Suprapubic skin (tissue), 4 donors: ENCODE measurements around the gene SOCS3. TPM values are rescaled to one million over a fixed set of nuclear protein-coding genes. Genes with fewer than 3 reads are reported as not detected.
A peak's percentile ranks its signal among the peaks of the same experiment; 100 is the strongest.

Source experiments
- DNase-seq, 2 donors: peaks; one replicate each; pipeline ENCODE4 v3.0.0-alpha.2; 2019; ENCODE audit warnings: low spot score in 2 of 2
- H3K27ac ChIP-seq: fragments of 200-600 bp; sonication (generic); one replicate; pipeline ENCODE4 v1.5.1; 2019
- H3K27me3 ChIP-seq: fragments of 200-600 bp; sonication (generic); one replicate; pipeline ENCODE4 v1.5.1; 2019
- H3K36me3 ChIP-seq: fragments of 200-600 bp; sonication (generic); one replicate; pipeline ENCODE4 v1.5.1; 2019
- H3K4me1 ChIP-seq: fragments of 200-600 bp; sonication (generic); one replicate; pipeline ENCODE4 v1.5.1; 2019
- H3K4me3 ChIP-seq: fragments of 200-600 bp; sonication (generic); one replicate; pipeline ENCODE4 v1.5.1; 2019; ENCODE audit warnings: mild to moderate bottlenecking
- H3K9me3 ChIP-seq: fragments of 200-600 bp; sonication (generic); one replicate; pipeline ENCODE4 v1.5.1; 2019
- EP300 ChIP-seq: sonication (generic); formaldehyde crosslinking; IDR thresholded peaks from one replicate; pipeline ENCODE4 v1.6.1; 2017; ENCODE audit warnings: antibody characterized with exemption
- POLR2A ChIP-seq, 2 donors: fragments of 450-650 bp; IDR thresholded peaks; one replicate each; pipeline ENCODE4 v1.6.1; 2017; ENCODE audit warnings: antibody characterized with exemption in 2 of 2, mild to moderate bottlenecking in 2 of 2, moderate library complexity in 2 of 2
- POLR2AphosphoS5 ChIP-seq, 3 donors: sonication (generic); formaldehyde crosslinking; IDR thresholded peaks; one replicate each; pipeline ENCODE4 v1.6.1; 2017; ENCODE audit warnings: antibody characterized with exemption in 3 of 3
- WGBS: methylation state at CpG from one replicate; pipeline ENCODE4 v1.1.5; 2018; 5-methylcytosine and 5-hydroxymethylcytosine counted together
- total RNA-seq, 4 donors: library from RNA; depleted of rRNA; stranded (reverse); fragments of >200 nt; gene quantifications; one replicate each; pipeline ENCODE4 v1.1.0, GENCODE V29; 2016
- TF ChIP-seq, protein P1 (sequence below), 2 donors: fragments of 200-600 bp in 1 of 2; fragments of 450-650 bp in 1 of 2; sonication (generic) in 1 of 2; IDR thresholded peaks; one replicate each; pipeline ENCODE4 v1.5.1; 2016 to 2019; ENCODE audit warnings: antibody characterized with exemption in 2 of 2, mild to moderate bottlenecking in 1 of 2, moderate library complexity in 1 of 2

SOCS3 gene
- total RNA-seq, 4 donors from 2014 or later: 33.2 to 264 (median 60.9) TPM

GRCh38 chr17:78368348-78368747, 8.5 kb upstream of the SOCS3 start:
- Histone ChIP-seq H3K27me3 (no peaks in the 10 kb centered on the region), H3K4me1 (peaks cover 16% of the 10 kb centered on the region), H3K4me3 (no peak overlapping the region), H3K36me3 (no peaks in the 10 kb centered on the region), H3K27ac (no peak overlapping the region), H3K9me3 (no peaks in the 10 kb centered on the region)
- DNase-seq: no peak
- 49% methylated on average over 5 of the region's 6 CpGs for WGBS
- TF ChIP-seq EP300 (no peak), POLR2A (IDR thresholded peaks at IDR 0.05) (no peak), POLR2AphosphoS5 (IDR thresholded peaks at IDR 0.05) (no peak)
- TF ChIP-seq, protein P1, sequence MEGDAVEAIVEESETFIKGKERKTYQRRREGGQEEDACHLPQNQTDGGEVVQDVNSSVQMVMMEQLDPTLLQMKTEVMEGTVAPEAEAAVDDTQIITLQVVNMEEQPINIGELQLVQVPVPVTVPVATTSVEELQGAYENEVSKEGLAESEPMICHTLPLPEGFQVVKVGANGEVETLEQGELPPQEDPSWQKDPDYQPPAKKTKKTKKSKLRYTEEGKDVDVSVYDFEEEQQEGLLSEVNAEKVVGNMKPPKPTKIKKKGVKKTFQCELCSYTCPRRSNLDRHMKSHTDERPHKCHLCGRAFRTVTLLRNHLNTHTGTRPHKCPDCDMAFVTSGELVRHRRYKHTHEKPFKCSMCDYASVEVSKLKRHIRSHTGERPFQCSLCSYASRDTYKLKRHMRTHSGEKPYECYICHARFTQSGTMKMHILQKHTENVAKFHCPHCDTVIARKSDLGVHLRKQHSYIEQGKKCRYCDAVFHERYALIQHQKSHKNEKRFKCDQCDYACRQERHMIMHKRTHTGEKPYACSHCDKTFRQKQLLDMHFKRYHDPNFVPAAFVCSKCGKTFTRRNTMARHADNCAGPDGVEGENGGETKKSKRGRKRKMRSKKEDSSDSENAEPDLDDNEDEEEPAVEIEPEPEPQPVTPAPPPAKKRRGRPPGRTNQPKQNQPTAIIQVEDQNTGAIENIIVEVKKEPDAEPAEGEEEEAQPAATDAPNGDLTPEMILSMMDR (IDR thresholded peaks at IDR 0.05): no peak

DNA sequence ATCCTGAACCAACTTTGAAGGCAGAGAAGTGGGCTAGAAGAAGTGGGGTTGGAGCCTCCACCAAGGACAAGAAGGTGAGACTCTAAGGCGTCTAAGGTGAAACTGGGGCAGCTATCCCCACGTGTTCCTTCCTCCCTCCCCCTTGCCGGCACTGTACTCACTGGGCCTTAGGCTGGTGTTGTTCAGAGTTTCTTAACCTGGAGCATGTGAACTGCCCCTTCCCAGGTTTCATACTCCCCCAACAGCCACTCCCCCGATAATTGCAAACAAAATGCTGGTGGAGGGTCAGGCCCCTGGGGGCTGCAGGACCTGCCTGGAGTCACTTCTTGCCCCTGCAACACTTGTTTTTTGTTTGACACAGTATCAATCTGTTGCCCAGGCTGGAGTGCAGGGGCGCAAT, 7.3 kb upstream of the SOCS3 start:
- no peak for TF ChIP-seq POLR2A (IDR thresholded peaks at IDR 0.05)
- no peak for TF ChIP-seq POLR2AphosphoS5 (IDR thresholded peaks at IDR 0.05)
- TF ChIP-seq, protein P1 (IDR thresholded peaks at IDR 0.05): no peak
- TF ChIP-seq EP300: no peak
- no peak for DNase-seq
- H3K27me3 ChIP-seq: no peaks in the 10 kb centered on the region
- no peak overlapping the region for H3K27ac ChIP-seq
- WGBS: 82% methylated on average over 5 of the region's 5 CpGs
- no peaks in the 10 kb centered on the region for H3K9me3 ChIP-seq
- no peak overlapping the region for H3K4me3 ChIP-seq
- H3K4me1 ChIP-seq: peaks cover 16% of the 10 kb centered on the region
- H3K36me3 ChIP-seq: no peaks in the 10 kb centered on the region

- no peaks in the 10 kb centered on the region for H3K9me3 ChIP-seq
- no peak overlapping the region for H3K4me3 ChIP-seq
- DNase-seq: no peak
- peaks cover 16% of the 10 kb centered on the region for H3K4me1 ChIP-seq
- TF ChIP-seq, protein P1 (IDR thresholded peaks at IDR 0.05): no peak
- TF ChIP-seq POLR2A (IDR thresholded peaks at IDR 0.05) (no peak), POLR2AphosphoS5 (IDR thresholded peaks at IDR 0.05) (no peak), EP300 (no peak)
- WGBS: 50% methylated on average over 10 of the region's 18 CpGs
- H3K27ac ChIP-seq: peak overlapping the region; percentile 59
- no peaks in the 10 kb centered on the region for H3K36me3 ChIP-seq
- no peaks in the 10 kb centered on the region for H3K27me3 ChIP-seq
Measured at GRCh38 chr17:78366109-78366848, 6.4 kb upstream of the SOCS3 start.

DNA sequence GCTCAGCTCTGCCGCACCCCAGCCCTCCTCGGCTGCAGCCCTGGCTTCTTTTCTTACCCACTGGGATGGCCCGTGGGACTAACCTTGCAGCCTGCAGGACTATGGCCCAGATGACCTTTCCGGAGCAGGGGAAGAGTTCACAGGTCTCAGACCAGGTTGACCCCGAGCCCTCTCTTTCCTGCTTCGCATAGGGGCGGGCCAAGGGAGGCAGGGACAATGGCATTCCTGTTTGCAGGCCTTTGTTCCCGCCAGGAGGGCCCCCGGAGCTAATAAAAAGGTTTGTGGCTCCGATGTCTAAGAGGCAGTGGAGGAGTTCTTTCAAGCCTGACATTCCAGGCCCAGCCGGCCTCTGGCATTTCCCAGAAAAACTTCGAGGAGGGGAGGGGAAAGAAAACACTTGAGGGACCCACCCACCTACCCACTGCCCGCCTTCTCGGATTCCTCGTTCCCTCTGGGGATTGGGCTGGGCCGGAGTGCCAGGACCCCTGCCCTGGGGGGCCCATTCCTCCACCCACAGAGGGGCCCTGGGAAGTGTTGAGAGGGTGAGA, 5.8 kb upstream of the SOCS3 start:
- Histone ChIP-seq H3K27me3 (no peaks in the 10 kb centered on the region), H3K9me3 (no peaks in the 10 kb centered on the region), H3K4me1 (peaks cover 21% of the 10 kb centered on the region), H3K4me3 (no peak overlapping the region), H3K36me3 (no peaks in the 10 kb centered on the region), H3K27ac (peak overlapping the region; percentile 59)
- 62% methylated on average over 8 of the region's 16 CpGs for WGBS
- peak in 1 of 2 donors; percentile 68 for DNase-seq
- TF ChIP-seq, protein P1 (IDR thresholded peaks at IDR 0.05): no peak
- TF ChIP-seq POLR2A (IDR thresholded peaks at IDR 0.05): no peak
- TF ChIP-seq EP300: no peak
- TF ChIP-seq POLR2AphosphoS5 (IDR thresholded peaks at IDR 0.05): peak in 1 of 3 donors; percentile 26

DNA sequence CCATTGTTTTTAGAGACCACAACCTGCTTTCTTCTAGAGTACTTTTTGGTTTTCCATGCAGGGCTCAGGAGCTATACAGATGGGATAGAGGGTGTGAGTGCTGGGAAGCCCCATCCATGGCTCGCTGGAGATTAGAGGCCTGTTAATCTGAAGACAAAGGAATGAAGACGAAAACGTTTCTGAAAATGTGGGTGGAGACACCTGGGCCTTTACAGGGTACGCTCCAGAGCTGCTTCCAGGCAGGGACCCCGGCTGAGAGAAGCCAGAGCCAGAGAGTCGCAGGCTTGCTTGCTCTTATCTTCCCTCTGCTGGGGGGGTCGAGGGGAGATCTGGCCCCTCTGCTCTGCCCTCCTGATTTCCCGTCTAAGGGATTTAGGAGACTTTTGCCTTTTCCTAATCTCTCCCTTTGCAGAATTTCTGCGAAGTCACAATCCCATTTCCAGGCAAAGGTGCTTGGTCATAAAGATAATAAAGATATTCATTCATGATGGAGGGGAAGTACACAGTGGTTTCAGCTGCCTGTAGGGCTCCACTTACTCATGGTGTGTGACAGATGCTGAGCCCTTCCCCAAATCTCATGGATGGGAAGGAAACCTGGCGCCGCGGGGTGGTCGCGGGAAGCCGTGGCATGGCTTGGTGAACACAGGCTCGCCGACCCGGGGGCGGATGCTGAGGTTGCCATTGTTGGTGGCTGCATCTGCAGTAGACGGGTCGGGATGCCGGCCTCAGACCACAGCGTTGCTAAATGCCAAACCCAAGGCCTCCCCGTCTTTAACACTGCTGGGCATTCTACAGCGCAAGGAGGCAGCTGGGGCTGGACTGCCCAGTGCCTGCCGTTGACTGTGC, 4.8 kb upstream of the SOCS3 start:
- Histone ChIP-seq H3K27me3 (no peaks in the 10 kb centered on the region), H3K4me1 (peaks cover 26% of the 10 kb centered on the region), H3K9me3 (no peaks in the 10 kb centered on the region), H3K36me3 (no peaks in the 10 kb centered on the region), H3K4me3 (no peak overlapping the region), H3K27ac (no peak overlapping the region)
- TF ChIP-seq, protein P1 (IDR thresholded peaks at IDR 0.05): no peak
- no peak for TF ChIP-seq POLR2A (IDR thresholded peaks at IDR 0.05)
- no peak for TF ChIP-seq EP300
- no peak for TF ChIP-seq POLR2AphosphoS5 (IDR thresholded peaks at IDR 0.05)
- DNase-seq: no peak
- WGBS: 78% methylated on average over 22 of the region's 26 CpGs
